ENCODE results near the gene CDKN1C.

Gene CDKN1C

GRCh38 chr11:2919837-2920236, 34.3 kb upstream of the CDKN1C start:
- DNase-seq (ENCODE audit: low read depth): no peak
- H3K4me3 ChIP-seq (ENCODE audit: low read depth, low read length): no peak overlapping the region
- no peak for TF ChIP-seq MYC (IDR thresholded peaks at IDR 0.05; ENCODE audit: low read depth, low read length)

GRCh38 chr11:2919188-2919587, 33.6 kb upstream of the CDKN1C start:
- no peak overlapping the region for H3K4me3 ChIP-seq (ENCODE audit: low read depth, low read length)
- no peak for DNase-seq (ENCODE audit: low read depth)
- TF ChIP-seq MYC (IDR thresholded peaks at IDR 0.05; ENCODE audit: low read depth, low read length) (no peak), POLR2A (IDR thresholded peaks at IDR 0.05; ENCODE audit: extremely low read depth, insufficient read length) (no peak), CTCF (IDR thresholded peaks at IDR 0.05; ENCODE audit: low read depth, low read length) (no peak), MAX (IDR thresholded peaks at IDR 0.05; ENCODE audit: low read depth, low read length) (no peak)

- H3K4me3 ChIP-seq (ENCODE audit: low read depth, low read length): no peak overlapping the region
- no peak for TF ChIP-seq MAX (IDR thresholded peaks at IDR 0.05; ENCODE audit: low read depth, low read length)
- no peak for DNase-seq (ENCODE audit: low read depth)
Observed at GRCh38 chr11:2917842-2918490, 32.4 kb upstream of the CDKN1C start.

- TF ChIP-seq MYC (IDR thresholded peaks at IDR 0.05; ENCODE audit: low read depth, low read length): no peak
- TF ChIP-seq MAX (IDR thresholded peaks at IDR 0.05; ENCODE audit: low read depth, low read length): no peak
- no peak for TF ChIP-seq CTCF (IDR thresholded peaks at IDR 0.05; ENCODE audit: low read depth, low read length)
- no peak for TF ChIP-seq POLR2A (IDR thresholded peaks at IDR 0.05; ENCODE audit: extremely low read depth, insufficient read length)
- no peak for DNase-seq (ENCODE audit: low read depth)
- no peak overlapping the region for H3K4me3 ChIP-seq (ENCODE audit: low read depth, low read length)
Observed at GRCh38 chr11:2916892-2917645, 31.5 kb upstream of the CDKN1C start.

- TF ChIP-seq MAX (IDR thresholded peaks at IDR 0.05; ENCODE audit: low read depth, low read length): no peak
- no peak for TF ChIP-seq POLR2A (IDR thresholded peaks at IDR 0.05; ENCODE audit: extremely low read depth, insufficient read length)
- no peak for TF ChIP-seq CTCF (IDR thresholded peaks at IDR 0.05; ENCODE audit: low read depth, low read length)
- no peak for TF ChIP-seq MYC (IDR thresholded peaks at IDR 0.05; ENCODE audit: low read depth, low read length)
- no peak for DNase-seq (ENCODE audit: low read depth)
Observed at GRCh38 chr11:2916114-2916891, 30.7 kb upstream of the CDKN1C start.

GRCh38 chr11:2915473-2915872, 29.9 kb upstream of the CDKN1C start:
- TF ChIP-seq MYC (IDR thresholded peaks at IDR 0.05; ENCODE audit: low read depth, low read length): no peak

More at GRCh38 chr11:2916114-2916891, 30.7 kb upstream of the CDKN1C start:
- H3K4me3 ChIP-seq (ENCODE audit: low read depth, low read length): no peak overlapping the region

GRCh38 chr11:2914455-2915195, 29.1 kb upstream of the CDKN1C start:
- no peak for DNase-seq (ENCODE audit: low read depth)
- TF ChIP-seq POLR2A (IDR thresholded peaks at IDR 0.05; ENCODE audit: extremely low read depth, insufficient read length) (no peak), MYC (IDR thresholded peaks at IDR 0.05; ENCODE audit: low read depth, low read length) (no peak)
- no peak overlapping the region for H3K4me3 ChIP-seq (ENCODE audit: low read depth, low read length)

More at GRCh38 chr11:2915473-2915872, 29.9 kb upstream of the CDKN1C start:
- H3K4me3 ChIP-seq (ENCODE audit: low read depth, low read length): no peak overlapping the region
- no peak for DNase-seq (ENCODE audit: low read depth)
